Psoas muscle (tissue), 8 donors: ENCODE data around the gene PDZD2. TPM values are rescaled to one million over a fixed set of nuclear protein-coding genes. Genes with fewer than 3 reads are reported as not detected.
A peak's percentile ranks its signal among the peaks of the same experiment; 100 is the strongest.

ENCODE experiments used
- ATAC-seq, 4 donors: fragments of 200-7000 bp; cut with Tn5 transposase; one replicate each; pipeline ENCODE4 v1.9.1; 2020; ENCODE audit warnings: moderate library complexity in 3 of 4, mild to moderate bottlenecking in 2 of 4
- DNase-seq, 2 donors: peaks; one replicate each; pipeline ENCODE4 v3.0.0-alpha.2; 2020
- H3K27ac ChIP-seq: fragments of 200-600 bp; one replicate; pipeline ENCODE4 v1.8.0; 2022
- H3K27me3 ChIP-seq, 3 donors: fragments of 200-600 bp in 1 of 3; one replicate each; pipeline versions ENCODE4 v1.6.1 to v1.8.0; 2013 to 2022; ENCODE audit warnings: low read length in 2 of 3, mild to moderate bottlenecking in 2 of 3, moderate library complexity in 1 of 3; ENCODE audit not compliant: insufficient read depth in 3 of 3
- H3K36me3 ChIP-seq, 2 donors: fragments of 200-600 bp in 1 of 2; one replicate each; pipeline versions ENCODE4 v1.6.1 to v1.8.0; 2013 to 2022; ENCODE audit warnings: low read depth in 1 of 2, mild to moderate bottlenecking in 1 of 2, moderate library complexity in 1 of 2; ENCODE audit not compliant: insufficient read depth in 1 of 2
- H3K4me1 ChIP-seq: fragments of 200-600 bp; one replicate; pipeline ENCODE4 v1.8.0; 2022
- H3K4me3 ChIP-seq: fragments of 200-600 bp; one replicate; pipeline ENCODE4 v1.8.0; 2022; ENCODE audit warnings: mild to moderate bottlenecking
- H3K9me3 ChIP-seq: fragments of 200-600 bp; one replicate; pipeline ENCODE4 v1.8.0; 2022
- WGBS, 3 donors: extraction: QIAGEN DNeasy Blood & Tissue Kit; methylation state at CpG; one replicate each; pipeline versions ENCODE4 v1.1.6 to v1.1.7; 2013; 5-methylcytosine and 5-hydroxymethylcytosine counted together
- intact Hi-C, 2 donors: fragments of 100-400 bp; cut with DNase I; formaldehyde crosslinking; loops; one replicate each; pipeline versions ENCODE4 v1.11.0 to v1.14.2; 2022
- polyA plus RNA-seq, 3 donors: library from polyadenylated mRNA; stranded (reverse); fragments of 200-250 nt; gene quantifications; one replicate each; pipeline ENCODE4 v1.2.3, GENCODE V29; 2013
- total RNA-seq, 4 donors: library from RNA; stranded (reverse); fragmentation: NEBNext Ultra II Directional in 2 of 4; extraction: Animal tissue kit (Norgen Biotek cat#: 25700) in 2 of 4; gene quantifications; one replicate each; pipeline versions ENCODE4 v1.2.1 to v1.2.4, GENCODE V29; 2021 to 2023
- TF ChIP-seq, protein P1 (sequence below): fragments of 200-600 bp; IDR thresholded peaks from one replicate; pipeline ENCODE4 v1.8.0; 2022; ENCODE audit warnings: antibody characterized with exemption
- donor health status: healthy with polysubstance abuse.
- donor health status: DM: no; HTN: no; CAD: no; lungs with moderate emphysema.
- donor health status: Bipolar disorder and iron deficiency.
- donor health status: healthy.
- donor health status: DM: yes; HTN: yes; CAD: no.
- donor health status: DM: no; HTN: no; CAD: no.
- donor health status: DM: no; HTN: no; CAD: no.
- donor health status: DM: yes; HTN: yes; CAD: no.

PDZD2 gene
- total and polyA plus RNA-seq, 7 donors: 1.4 to 17.5 (median 4.5) TPM

- no peak overlapping the region for H3K4me3 ChIP-seq
- H3K4me1 ChIP-seq: no peaks in the 10 kb centered on the region
- no peak overlapping the region for H3K27ac ChIP-seq
- WGBS, 3 donors: 42 to 49% (median 45%) methylated on average over 6 of the region's 6 CpGs
- TF ChIP-seq, protein P1, sequence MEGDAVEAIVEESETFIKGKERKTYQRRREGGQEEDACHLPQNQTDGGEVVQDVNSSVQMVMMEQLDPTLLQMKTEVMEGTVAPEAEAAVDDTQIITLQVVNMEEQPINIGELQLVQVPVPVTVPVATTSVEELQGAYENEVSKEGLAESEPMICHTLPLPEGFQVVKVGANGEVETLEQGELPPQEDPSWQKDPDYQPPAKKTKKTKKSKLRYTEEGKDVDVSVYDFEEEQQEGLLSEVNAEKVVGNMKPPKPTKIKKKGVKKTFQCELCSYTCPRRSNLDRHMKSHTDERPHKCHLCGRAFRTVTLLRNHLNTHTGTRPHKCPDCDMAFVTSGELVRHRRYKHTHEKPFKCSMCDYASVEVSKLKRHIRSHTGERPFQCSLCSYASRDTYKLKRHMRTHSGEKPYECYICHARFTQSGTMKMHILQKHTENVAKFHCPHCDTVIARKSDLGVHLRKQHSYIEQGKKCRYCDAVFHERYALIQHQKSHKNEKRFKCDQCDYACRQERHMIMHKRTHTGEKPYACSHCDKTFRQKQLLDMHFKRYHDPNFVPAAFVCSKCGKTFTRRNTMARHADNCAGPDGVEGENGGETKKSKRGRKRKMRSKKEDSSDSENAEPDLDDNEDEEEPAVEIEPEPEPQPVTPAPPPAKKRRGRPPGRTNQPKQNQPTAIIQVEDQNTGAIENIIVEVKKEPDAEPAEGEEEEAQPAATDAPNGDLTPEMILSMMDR: no peak
- DNase-seq (peak; percentile 55 to 67), ATAC-seq (peak in 2 of 4 donors; percentile 44)
- H3K9me3 ChIP-seq: no peaks in the 10 kb centered on the region
- H3K27me3 ChIP-seq: peaks cover 0 to 3% (median 0%) of the 10 kb centered on the region in 3 donors
- intact Hi-C loops: no loop called here
- no peaks in the 10 kb centered on the region for H3K36me3 ChIP-seq
These were observed 129.1 kb downstream of the PDZD2 start for GRCh38 chr5:31768046-31768445.

- intact Hi-C loops: no loop called here
- ATAC-seq: no peak
- TF ChIP-seq, protein P1: no peak
- Histone ChIP-seq H3K27ac (no peak overlapping the region), H3K27me3 (peaks cover 0 to 3% (median 0%) of the 10 kb centered on the region in 3 donors), H3K4me1 (no peaks in the 10 kb centered on the region), H3K9me3 (no peaks in the 10 kb centered on the region), H3K4me3 (no peak overlapping the region), H3K36me3 (no peaks in the 10 kb centered on the region)
- WGBS, 3 donors: 61 to 87% (median 62%) methylated on average over 9 of the region's 9 CpGs
- no peak for DNase-seq
These were observed 129.9 kb downstream of the PDZD2 start for GRCh38 chr5:31768784-31769183.

- TF ChIP-seq, protein P1: no peak
- DNase-seq: no peak
- H3K36me3 ChIP-seq: no peaks in the 10 kb centered on the region
- H3K4me1 ChIP-seq: no peaks in the 10 kb centered on the region
- H3K4me3 ChIP-seq: no peak overlapping the region
- 31 to 44% (median 38%) methylated on average over 3 of the region's 3 CpGs for WGBS, 3 donors
- no peak for ATAC-seq
- no peaks in the 10 kb centered on the region for H3K9me3 ChIP-seq
- H3K27ac ChIP-seq: no peak overlapping the region
- intact Hi-C loops: no loop called here
- H3K27me3 ChIP-seq: peaks cover 0 to 3% (median 0%) of the 10 kb centered on the region in 3 donors
These were observed 130.6 kb downstream of the PDZD2 start for GRCh38 chr5:31769530-31769929.

- intact Hi-C loops: no loop called here
- Histone ChIP-seq H3K27ac (no peak overlapping the region), H3K9me3 (no peaks in the 10 kb centered on the region), H3K4me3 (no peak overlapping the region), H3K4me1 (no peaks in the 10 kb centered on the region), H3K36me3 (no peaks in the 10 kb centered on the region), H3K27me3 (peaks cover 0 to 3% (median 0%) of the 10 kb centered on the region in 3 donors)
- DNase-seq (no peak), ATAC-seq (no peak)
- WGBS, 3 donors: 38 to 45% (median 44%) methylated on average over 7 of the region's 7 CpGs
- TF ChIP-seq, protein P1: no peak
These were observed 131.3 kb downstream of the PDZD2 start for GRCh38 chr5:31770132-31770720.

DNA sequence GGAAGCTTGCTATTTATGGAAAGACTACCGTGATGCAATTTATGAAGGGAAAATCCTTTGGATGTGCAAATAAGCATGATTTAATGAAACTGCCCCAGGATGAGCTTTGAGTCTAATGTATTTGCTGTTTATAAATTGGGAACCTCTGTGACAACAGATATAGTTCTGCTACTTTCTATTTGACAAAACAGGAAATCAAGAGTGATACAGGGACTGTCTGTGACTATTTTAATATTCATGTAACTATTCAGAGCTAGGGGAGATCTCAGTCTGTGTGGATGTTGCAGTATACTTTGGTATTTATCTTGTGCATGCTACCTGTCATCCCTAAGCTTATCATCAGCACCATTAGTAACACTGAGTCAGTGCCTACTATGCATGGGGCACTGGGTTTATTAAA lies 132.1 kb downstream of the PDZD2 start:
- Histone ChIP-seq H3K27me3 (peaks cover 0 to 3% (median 0%) of the 10 kb centered on the region in 3 donors), H3K9me3 (no peaks in the 10 kb centered on the region), H3K36me3 (no peaks in the 10 kb centered on the region), H3K4me3 (no peak overlapping the region), H3K4me1 (no peaks in the 10 kb centered on the region), H3K27ac (no peak overlapping the region)
- DNase-seq (no peak), ATAC-seq (no peak)
- WGBS, 3 donors: 49 to 77% (median 53%) methylated on average over 1 of the region's 1 CpG
- intact Hi-C loops: no loop called here
- TF ChIP-seq, protein P1: no peak
